NCI-H1694 (cell line): Measurements from ENCODE around the gene RNASEH2B.
A peak's percentile ranks its signal among the peaks of the same experiment; 100 is the strongest.

Experiments
- DNase-seq: peaks from one replicate; lab custom pipeline; 2025; lab: John Stamatoyannopoulos, UW

The RNASEH2B gene

DNA sequence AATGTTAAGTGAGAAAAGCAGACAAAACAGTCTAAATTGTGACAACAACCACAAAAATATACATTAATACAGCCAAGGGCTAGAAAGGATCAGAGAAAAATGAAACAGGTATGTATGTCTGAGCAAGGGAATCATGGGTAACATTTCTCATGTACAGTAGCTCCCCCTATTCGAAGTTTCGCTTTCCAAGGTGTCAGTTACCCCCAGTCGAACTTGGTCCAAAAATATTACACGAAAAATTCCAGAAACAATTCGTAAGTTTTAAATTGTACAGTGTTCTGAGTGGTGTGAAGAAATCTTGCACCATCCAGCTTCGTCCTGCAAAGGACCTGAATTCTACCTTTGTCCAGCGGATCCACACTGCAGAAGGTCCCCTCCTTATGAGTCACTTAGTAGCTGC is 1.8 kb upstream of the RNASEH2B start:
- DNase-seq: no peak

DNA sequence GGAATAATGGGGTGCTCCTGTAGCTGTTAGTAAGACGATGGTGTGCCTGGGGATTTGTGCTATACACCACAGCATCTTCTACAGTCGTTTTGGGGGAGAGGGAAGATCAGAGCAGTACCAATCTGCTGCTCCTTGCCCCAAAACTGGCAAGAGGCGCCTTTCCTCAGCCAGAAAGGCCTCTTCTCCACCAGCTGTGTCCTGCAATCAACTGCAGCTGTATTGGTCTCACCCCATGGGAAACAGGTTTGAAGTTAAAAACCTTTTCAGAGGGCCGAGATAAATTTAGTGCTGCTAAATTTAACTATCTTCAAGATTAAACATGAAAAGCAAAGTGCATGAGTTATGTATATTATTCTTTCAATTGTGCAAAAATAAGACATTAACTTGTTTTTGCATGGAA is 1.2 kb upstream of the RNASEH2B start:
- no peak for DNase-seq

DNA sequence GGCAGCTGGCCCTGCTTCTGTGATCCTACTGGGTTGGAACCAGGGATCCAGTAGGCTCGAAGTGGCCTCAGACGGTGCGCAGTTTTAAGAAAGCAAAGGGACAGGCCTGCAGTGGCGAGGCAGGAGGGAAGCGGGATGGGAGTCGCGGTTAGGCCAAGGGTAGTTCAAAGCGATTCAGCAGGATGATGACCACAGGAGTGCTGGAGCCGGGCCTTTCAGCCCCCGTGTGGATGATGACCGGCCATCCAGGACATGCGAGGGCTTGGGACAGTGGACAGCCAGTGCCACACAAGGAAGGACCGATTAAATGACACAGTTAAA is 854 bp downstream of the RNASEH2B start:
- DNase-seq: no peak

DNA sequence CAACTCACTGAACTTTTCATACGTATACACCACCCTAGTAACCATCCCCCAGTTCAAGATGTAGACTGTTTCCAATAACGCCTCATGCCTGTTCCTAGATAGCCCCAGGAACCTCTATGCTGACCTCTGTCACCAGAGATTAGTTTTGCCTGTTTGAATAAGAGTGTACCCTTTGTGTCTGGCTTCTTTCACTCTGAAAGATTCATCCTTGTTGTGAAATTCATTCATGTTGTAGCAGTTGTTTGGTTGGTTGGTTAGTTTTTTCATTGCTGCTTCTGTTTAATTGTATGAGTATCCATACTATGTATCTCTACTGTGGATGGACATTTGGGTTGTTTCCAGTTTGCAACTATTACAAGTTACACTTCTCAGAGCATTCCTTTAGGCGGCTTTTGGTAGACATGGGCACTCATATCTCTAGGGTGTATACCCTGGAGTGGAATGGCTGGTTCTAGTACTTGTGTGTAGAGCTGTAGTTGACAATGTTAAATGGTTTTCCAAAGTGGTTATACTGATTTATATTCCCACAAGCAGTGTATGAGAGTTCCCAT is 1.6 kb downstream of the RNASEH2B start:
- no peak for DNase-seq

DNA sequence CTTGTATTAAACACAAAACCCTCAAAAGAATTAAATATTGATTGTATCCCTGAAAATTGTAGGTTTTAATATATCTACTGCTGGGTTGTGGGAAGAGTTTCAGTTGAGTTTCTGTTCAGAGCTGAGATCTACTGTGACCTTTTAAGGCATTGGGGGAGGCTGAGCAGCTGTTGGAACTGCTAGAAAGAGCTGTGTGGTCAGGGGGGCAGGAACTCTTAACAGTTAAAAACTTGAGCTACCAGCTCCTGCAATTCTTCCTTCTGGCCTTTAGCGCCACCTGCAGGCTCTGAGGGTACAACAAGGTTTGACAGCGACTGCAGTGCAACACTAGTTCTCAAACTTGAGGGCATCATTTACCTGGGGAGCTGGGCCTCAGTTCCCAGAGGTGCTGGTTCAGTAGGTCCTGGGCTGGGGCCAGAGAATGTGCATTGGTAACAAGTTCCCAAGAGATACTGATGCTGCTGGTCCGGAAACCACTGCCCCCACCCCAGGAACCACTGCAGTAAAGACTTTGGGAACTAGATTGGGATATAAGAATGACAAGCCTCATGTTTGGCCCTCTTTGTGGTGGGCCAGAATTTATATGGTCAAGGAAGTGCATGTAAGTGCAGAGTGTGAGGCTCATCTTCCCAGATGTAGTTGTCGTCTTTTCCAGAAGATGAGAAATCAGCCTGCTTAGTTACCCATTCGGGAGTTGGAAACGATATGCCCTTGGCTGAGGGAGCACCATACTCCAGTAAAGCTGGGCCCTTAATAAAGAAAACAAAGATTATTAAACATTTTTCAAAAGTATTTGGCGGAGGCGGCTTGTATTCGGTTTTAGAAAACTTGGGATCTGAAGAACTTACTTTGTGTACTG is 2.6 kb downstream of the RNASEH2B start:
- peak; percentile 76 for DNase-seq

DNA sequence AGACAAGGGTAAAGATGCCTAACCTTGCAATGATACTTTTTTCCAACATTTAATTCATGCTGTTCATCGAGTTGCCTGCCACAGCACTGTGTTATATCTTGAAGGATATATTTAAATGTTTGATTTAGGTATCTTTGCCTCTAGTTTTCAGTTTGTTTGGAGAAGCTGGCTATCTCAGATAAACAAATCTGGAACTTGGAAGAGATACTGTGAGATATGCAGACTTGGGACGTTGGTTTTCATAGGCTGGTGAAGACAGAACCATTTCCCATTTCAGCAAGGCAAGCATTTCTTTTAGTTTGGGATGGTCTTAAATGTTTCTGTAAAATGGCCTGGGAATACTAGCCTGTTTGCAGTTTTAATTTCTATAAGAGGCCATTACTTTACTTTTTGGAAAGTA is 3.3 kb downstream of the RNASEH2B start:
- DNase-seq: no peak

DNA sequence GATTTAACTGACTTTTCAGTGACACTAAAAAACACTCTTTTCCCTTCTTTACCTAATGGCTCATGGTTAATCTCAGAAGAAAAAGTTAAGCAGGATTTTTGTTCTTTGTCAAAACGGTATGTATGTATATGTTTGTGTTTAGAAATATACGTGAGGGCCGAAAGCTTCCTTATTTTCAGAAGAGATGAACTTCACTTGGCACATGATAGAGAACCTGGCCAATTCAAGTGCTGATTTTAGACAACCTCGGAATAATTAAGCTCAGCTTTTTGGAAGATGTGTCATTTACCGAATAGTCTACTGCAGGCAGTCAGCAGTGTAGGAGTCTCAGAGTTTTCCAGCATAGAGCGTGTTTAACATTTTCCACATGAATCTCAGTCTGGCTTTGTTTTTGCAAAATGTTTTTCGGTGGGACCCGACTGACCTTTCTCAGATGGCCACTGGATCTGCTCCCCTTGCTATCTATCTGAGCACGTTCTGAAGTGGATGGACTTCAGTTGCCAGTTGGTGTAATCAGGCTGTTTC is 4.6 kb downstream of the RNASEH2B start:
- DNase-seq: no peak

DNA sequence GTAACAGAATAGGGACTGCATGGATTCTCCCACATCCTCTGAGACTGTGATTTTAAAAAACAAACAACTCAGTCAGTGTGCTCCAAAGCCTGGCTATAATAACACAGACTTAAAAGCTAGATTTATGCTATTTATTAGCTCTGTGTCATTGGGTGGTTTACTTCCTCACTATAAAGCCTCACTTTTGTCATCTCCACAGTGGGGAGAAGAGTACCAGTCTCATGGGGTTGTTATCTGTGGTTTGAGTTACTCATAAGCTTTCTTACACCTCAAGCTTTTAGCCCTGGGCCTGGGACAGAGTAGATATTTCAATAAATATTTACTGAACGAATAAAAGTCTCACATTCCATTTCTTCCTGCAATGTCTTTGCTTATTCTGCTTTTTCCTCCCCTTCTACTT is 5.3 kb downstream of the RNASEH2B start:
- no peak for DNase-seq

DNA sequence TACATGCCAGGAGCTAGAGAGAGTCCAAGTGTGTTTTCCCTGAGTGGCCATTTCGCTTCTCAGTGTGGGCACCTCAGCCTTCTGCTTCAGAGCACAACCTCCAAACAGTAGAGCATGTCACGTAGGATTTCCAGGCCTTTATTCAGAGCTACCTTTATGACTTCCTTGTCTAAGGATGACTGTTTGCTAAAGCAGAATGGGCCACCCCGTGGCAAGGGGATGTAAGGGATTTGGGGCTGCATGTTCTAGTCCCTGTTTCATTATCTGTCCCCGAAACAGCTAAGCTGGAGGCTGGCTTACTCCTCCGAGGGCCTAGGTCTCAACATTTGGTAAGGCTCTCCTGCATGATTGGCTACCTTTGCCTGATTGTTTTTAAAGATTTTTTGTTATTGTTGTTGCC is 6.0 kb downstream of the RNASEH2B start:
- no peak for DNase-seq

DNA sequence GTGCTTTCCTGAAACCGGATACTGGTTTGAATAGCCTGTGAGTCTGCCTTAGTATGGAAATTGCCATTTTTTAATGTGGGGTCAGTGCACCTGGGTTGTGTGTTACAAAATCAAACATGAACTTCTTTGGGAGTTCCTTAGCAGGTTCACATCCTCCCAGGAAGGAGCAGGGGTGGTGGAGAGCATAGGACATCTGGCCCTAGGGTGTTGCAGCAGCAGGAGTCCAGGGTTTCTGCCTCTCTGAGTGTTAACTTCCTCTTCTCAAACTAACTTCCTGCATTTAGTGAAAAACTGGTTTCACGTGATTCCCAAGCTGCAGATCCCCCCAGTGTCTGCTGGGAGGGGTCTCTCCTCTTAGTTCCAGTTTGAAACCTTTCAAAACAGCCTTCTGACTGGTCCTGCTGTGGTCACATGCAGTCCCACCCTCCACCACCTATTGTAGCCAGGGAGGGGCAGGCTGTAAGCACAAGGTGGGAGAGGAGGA is 7.2 kb downstream of the RNASEH2B start:
- DNase-seq: no peak

DNA sequence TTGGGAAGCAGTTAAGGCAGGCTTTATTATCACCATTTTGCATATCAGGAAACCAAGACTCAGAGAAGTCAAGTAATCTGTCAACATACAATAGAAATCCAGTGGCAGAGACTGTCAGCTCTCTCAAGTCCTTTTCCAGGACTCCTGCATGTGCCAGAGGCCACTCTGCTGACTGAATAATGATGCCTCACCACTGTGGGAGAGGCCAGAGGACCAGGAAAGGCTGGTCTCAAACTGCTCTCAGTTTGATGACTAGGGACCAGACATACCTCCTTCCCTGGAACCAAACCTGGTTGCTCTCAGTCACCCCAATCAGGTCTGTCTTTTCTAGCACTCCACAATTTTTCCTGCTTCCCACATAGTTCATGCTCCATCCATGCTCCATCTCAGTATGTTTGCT is 8.0 kb downstream of the RNASEH2B start:
- no peak for DNase-seq

DNA sequence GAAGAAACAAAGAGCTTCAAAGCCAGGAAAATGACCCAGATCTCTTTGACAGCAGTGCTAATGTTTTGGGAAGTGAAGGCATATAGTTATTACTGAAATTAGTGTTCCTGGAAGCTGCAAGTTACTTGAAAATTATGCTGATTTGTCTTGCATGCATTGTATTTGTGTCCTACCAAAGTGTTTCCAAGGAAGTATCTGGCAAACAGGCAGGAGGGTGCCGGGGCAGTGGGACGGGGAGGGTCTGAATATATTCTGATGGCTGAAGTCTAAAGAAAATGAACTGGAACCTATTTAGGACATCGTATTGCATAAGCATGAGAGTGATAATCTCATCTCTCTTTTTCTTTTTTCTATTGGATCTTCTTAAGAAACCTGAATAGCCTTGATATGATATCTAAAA is 9.0 kb downstream of the RNASEH2B start:
- no peak for DNase-seq

DNA sequence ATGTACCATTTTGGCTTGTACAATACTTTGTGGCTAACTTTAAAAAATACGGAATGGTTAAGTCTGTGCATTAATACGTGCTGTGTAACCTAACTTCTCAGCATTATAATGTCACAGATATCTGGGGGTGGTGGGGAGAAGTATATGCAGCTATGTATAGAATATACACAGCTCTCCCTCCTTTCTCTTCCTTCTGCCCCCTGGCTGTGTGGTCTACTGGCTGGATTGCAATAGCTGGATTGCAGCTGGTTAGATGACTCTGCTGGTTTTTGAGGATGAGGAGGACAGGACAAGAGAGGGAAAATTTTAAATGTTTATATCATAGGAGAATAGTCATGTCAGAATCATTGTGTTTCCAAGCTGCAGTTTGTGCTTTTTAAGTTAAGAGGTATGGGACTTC is 9.7 kb downstream of the RNASEH2B start:
- DNase-seq: no peak

DNA sequence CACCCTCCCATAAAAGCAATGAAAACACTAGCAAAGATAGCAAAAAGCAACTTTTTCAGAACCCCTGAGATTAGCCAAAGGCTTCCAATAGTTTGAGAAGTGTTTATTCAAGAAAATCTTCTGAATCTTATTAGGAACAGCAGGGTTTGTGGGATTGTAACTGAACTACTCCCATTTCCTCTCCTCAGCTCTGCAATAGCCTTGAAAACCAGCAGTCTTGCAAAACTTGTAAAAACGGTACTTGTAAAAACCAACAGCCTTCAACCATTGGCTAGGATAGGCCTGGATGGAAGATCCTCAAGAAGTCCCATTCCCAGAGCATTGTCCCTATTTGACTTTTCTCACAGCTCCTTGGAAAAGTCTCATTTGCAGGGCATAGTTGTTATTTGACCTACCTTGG is 12.1 kb downstream of the RNASEH2B start:
- DNase-seq: no peak

DNA sequence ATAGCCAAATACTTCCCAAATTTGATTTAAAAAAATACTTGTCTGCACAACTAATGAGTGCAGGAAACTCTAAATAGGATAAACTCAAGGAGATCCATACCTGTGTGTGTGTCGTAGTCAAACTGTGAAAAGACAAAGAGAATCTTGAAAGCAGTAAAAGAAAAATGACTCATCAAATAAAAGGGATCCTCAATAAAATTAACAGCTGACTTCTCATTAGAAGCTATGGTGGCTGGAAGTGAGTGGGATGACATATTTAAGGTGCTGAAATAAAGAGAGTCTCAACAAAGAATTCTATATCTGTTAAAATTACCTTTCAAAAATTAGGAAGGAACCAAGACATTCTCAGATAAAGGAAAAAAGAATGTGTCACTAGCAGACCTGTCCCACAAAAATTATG is 13.7 kb downstream of the RNASEH2B start:
- no peak for DNase-seq

DNA sequence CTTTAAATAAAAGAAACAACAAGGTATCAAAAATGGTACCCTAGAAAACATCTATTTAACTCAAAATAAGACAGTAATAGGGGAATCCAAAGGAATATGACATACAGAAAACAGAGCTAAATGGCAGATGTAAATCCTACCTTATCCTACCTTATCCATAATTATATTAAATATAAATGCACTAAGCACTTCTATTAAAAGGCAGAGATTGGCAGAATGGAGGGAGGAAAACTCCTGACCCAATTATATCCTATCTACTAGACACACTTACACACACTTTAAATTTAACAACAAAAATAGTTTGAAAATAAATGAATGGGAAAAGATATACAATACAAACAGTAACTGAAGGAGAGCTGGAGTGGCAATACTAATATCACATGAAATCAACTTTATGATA is 14.4 kb downstream of the RNASEH2B start:
- no peak for DNase-seq

DNA sequence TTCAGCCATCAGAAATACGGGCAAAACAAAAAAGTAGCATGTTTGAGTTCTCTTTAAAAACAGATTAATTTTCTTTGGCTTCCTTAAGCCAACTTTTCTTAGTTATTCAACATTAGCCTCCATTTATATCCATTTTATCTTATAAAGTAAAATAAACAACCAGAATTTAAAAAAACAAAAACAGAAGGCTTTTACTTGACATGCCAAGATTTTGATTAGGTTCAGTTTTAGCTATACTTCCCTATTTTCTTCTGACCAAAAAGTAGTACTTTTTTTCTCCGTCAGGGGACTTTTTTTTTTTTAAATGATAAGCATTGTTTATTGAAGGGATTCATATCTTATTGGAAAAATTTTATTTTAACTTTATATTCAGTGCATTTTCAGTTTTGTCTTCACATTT is 18.1 kb downstream of the RNASEH2B start:
- DNase-seq: no peak

DNA sequence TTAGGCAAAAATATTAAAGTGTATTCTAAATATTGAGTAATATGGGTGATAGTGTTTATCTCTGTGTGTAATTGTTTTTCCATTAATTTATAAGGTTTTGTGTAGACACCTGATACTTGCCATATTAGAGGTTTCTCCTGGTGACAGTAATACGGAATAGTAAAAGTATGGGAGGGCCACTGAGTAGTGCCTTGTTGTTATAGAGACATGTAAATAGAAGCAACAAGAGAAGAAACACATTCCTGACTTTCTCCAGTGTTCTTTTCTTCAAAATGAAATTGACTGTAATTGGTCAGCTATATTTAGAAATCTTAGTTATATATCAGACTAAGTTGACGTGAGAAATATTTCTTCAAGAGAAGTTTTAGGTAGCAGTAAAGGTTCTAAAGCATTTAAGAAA is 18.5 kb downstream of the RNASEH2B start:
- no peak for DNase-seq

DNA sequence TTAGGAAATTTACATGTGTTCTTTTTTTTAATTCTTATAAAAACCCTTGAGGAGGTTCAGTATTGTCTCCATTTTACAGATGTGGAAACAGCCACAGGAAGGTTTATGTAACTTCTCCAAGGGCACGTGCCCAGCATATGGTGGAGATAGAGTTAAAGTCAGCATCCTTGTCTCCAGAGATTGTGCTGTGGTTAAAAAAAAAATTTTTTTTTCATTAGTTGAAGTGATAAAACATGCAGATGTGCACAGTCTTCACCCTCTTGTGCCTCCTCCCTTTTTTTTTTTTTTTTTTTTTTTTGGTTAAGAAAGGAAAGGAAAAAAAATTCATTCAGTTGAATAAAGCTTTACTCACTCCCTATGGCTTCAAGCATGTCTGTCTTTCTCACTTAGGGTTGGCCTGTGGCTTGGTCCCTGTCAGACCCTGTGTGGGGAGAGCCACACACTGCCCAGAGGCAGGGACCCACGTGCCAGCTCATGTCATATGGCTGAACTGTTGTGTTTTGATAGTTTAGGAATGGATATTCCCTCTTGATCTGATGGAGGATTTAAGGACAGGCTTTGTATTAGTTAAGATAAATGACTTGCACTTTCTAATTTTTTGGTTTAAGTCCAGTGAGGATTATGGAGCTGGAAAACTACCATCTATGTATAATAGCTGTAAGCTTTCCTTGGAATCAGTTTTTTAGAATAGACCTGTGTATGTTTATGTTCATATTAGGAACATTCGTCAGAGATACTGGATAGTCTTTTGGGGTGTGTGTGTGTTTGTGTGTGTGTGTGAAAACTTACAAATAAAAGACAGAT is 19.3 kb downstream of the RNASEH2B start:
- DNase-seq: no peak

DNA sequence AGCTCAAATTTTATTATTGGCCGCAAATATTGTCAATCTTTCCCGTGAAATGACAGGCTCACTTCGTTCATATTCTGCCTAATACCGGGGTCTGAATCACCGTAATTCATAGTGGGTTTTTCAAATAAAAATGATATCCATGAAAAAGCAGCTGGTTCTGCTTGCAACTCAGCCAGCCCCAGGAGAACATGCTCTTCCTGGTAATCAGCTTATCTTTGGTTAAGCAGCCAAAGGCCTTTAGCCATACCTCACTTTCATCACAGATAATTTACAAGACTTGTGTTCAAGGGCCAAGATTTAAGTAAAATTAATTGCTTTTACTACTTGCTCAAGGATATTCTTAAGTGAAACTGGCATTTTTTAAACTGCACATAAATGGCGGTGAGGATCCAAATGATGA is 22.5 kb downstream of the RNASEH2B start:
- DNase-seq: no peak

DNA sequence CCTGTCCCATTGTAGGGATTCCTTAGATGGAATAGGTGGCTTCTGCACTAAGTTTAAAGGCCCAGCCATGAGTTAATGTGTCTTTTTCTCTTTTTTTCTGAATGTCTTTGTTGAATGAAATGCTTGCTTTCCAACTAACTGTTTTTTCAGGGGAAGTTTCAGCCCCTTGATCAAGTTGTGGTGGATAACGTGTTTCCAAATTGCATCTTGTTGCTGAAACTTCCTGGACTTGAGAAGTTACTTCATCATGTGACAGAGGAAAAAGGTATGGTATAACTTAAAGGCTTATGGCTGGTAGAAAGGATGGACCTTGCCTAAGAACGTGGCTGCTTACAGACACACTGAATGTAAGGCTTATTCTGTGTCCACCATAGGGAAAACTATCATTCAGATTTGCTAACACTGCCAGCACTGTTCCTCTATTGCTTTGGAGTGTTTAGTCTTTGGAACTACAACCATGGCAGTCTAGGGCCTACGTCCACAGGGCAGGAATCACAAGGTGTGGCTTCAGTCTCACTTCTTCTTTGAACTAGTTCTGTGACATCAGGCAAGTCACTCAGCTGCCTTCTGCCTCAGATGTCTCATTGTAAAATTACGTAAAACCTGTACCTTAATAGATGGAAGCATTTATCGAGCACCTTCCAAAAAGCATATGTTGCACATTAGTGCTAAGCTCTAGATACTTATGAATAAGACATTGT is 25.3 kb downstream of the RNASEH2B start:
- no peak for DNase-seq

DNA sequence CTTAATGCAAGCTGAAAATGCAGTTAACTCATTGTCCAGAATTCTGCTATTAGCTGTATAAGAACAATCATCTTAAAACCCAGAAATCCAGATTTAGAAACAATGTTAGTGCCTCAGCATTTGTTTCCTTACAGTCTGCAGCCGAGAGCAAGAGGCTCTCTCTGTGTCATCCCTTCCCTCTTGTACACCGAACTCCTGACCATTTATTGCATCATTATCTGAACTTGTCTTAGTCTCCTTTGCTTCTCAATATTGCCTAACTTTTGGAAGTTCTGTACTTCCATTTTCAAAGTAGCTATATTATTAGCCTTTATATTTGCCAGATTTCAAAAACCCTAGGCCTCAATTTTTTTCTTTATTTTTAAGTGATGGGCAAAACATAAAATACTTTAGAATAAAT is 27.1 kb downstream of the RNASEH2B start:
- no peak for DNase-seq
